Head of caudate nucleus (tissue), 42 donors: ENCODE measurements around the gene SSUH2.

Experiments
- DNase-seq, 42 donors: peaks; one replicate each; pipeline versions ENCODE4 v3.0.0 to v3.0.0-alpha.2; 2020 to 2021; ENCODE audit warnings: mixed read lengths in 7 of 42
- intact Hi-C: fragments of 100-400 bp; cut with DNase I; formaldehyde crosslinking; loops from one replicate; pipeline ENCODE4 v1.15.0; 2022

SSUH2 gene

DNA sequence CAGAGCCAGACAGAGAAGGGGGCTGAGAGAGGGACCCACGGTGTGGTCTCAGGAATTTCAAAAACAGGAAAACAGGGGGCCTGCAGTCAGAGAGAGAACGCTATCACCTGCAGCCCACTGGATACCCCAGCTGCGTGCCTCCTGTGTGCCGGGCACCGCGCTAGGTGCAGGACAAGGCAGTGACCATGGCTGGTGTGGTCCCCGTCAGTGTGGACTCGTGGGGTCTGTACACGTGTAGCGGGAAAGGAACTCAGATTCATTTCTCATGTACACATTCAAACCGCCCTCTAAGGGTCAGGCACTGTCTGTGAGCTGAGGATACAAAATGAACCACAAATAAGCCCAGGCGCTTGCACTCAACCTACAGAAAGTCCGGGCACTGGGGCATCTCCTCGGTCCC, 20.9 kb downstream of the SSUH2 start:
- DNase-seq, result no peak

DNA sequence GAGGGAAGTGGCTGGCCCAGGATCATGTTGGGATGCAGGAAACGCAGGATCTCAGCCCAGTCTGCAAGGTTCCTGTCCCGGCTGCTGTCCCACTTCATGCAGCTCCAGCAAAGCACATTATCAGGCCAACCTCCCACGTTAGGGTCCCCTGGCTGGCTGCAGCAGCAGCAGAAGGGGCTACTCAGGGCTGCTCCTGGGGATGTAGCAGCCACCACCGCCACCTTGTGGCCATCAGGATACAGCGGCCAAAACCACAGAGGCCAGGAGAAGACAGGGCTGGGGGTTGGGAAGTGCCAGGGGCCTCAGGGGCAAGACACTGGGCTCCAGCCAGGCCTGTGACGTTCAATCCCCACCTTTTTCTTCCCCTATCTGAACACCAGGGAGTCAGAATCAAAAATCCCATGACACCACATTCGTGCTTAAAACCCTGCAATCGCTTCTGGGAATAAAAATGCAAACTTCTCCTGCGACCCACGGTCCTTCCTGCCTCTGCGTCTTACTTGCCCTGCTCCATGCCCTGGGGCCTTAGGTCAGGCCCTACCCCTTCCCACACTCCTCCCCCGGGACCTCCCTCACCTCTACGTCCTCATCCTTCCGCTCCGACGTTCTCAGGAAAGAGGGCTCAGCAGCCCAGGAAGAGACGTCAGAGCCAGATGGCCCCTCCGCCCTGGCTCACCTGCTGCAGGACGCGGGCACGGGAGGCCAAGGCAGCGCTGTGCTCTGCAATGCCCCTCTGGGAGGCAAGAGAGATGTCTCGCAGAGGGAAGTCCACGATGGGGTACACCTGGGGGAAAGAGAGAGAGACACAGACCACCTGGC, 21.5 kb downstream of the SSUH2 start:
- intact Hi-C loops, result loop anchor here (2.0 kb wide), 1 partner anchor 180 kb away; no protein-coding TSS in a partner anchor
- peak; percentile 53 to 88 (median 73) for DNase-seq

More for the DNA sequence above, 20.9 kb downstream of the SSUH2 start:
- intact Hi-C loops, result loop anchor here (2.0 kb wide), 1 partner anchor 181 kb away; no protein-coding TSS in a partner anchor

DNA sequence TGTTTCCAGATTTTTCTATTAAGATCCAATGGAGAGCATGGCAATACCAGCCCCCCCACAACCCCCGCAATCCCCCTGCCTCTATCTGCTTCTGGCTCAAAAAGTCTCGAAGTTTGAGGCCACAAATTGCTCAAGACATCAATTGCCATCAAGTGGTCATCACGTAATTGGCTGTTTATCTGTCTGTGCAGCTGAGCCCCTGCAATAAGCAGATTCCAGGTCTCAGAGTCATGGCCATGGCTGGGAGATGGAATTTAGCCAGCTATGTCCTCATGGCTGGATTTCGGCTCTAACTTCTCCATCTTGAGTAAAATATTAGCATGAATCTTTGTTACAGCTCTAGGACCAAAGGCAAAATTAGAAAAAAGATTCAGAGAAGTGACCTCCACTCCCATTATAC, 22.7 kb downstream of the SSUH2 start:
- no peak for DNase-seq
- intact Hi-C loops, result loop anchor here (2.0 kb wide), 1 partner anchor 179 kb away; no protein-coding TSS in a partner anchor

- no peak for DNase-seq
- intact Hi-C loops, result no loop called here
Observed at GRCh38 chr3:8621141-8621540, 23.5 kb downstream of the SSUH2 start.

- DNase-seq, result no peak
- intact Hi-C loops, result no loop called here
Observed at GRCh38 chr3:8619548-8619947, 25.1 kb downstream of the SSUH2 start.

GRCh38 chr3:8618950-8619349, 25.6 kb downstream of the SSUH2 start:
- intact Hi-C loops, result no loop called here

DNA sequence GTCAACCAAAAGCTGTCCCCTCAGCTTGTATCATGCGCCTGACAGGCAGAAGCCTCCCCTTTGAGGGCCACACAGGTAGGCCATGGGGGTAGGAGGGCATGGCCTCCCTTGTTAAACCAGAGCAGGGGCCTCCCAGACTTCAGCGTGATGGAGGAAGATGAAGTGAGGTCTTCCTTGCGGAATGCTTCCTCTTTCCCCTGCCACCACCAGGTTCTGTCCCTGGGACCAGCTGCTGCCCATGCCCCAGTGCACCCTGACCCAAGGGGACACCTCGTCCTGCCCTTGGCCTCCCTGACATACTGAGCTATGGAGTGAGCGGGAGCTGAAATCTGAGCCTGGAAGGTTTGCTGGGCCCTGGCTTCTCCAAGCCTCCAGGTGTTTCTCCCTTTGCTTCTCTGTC, 26.7 kb downstream of the SSUH2 start:
- intact Hi-C loops, result no loop called here

More at GRCh38 chr3:8618950-8619349, 25.6 kb downstream of the SSUH2 start:
- DNase-seq, result no peak

GRCh38 chr3:8610951-8611350, 33.6 kb downstream of the SSUH2 start:
- intact Hi-C loops, result no loop called here

More for the DNA sequence above, 26.7 kb downstream of the SSUH2 start:
- no peak for DNase-seq

GRCh38 chr3:8608791-8609467, 35.7 kb downstream of the SSUH2 start:
- no peak for DNase-seq
- intact Hi-C loops, result no loop called here

More at GRCh38 chr3:8610951-8611350, 33.6 kb downstream of the SSUH2 start:
- DNase-seq, result peak in 2 of 42 donors; percentile 4 to 7

DNA sequence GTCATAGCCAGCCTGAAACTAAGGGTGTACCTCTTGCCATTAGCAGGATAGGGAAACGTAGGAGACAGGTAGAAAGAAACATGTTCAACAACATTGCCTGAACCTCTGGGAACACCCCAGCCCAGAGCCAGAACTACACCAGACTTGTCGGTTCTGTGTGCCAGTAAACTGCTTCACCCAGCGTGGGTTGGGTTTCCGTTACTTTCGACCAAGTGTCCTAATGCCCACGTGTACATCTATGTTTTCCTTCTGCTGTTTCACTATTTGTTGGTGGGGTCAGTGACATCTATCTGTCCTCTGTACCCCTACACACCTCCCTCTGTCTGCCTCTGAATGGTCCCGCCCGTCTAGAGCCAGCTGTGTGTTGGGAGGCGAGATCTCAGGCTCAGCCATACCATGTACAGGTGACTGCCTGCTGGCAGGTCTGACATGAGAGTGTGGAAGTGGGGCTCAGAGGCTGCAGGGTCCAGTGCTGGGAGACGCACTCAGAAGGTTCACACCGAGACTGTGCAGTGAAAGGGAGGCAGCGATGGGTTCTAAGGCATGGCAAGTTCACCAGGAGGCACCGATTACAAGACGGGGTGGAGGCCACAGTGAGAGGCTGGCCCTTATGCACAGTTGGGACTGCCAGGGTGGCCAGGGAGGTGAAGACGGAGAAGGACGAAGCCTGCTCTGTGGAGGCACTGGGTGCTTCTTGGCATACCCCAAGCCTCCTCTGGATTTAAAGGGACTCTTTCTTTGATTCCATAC, 36.4 kb downstream of the SSUH2 start:
- intact Hi-C loops, result no loop called here

GRCh38 chr3:8607234-8608040, 37.2 kb downstream of the SSUH2 start:
- DNase-seq, result peak in 35 of 42 donors; percentile 17 to 70 (median 42)
- intact Hi-C loops, result no loop called here

More for the DNA sequence above, 36.4 kb downstream of the SSUH2 start:
- DNase-seq, result no peak

DNA sequence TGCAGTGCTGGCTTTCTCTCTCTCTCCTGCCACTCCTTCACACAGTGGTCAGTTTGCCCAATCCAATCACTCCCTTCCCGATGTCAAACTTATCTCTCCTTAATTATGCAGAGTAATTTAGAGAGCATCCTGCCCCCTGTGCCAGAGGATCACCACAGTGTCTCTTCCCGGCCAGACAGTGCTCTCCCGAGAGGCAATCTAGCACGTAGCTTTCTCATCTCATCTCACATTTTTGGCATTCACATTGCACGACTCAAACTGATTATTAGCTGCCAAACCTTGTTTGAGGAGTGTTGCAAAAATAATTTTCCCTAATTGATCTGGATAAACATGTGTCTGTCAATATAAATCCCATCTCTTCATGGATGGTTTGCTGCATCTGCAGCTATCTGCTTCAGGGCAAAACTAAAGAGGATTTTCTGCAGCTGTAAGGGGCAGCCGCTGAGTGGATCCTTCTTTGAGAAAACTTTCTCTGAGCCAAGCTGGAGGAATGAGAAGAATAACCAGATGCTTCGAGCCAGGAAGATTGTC, 37.8 kb downstream of the SSUH2 start:
- DNase-seq, result no peak
- intact Hi-C loops, result no loop called here

GRCh38 chr3:8604988-8605387, 39.6 kb downstream of the SSUH2 start:
- DNase-seq, result no peak
- intact Hi-C loops, result no loop called here

DNA sequence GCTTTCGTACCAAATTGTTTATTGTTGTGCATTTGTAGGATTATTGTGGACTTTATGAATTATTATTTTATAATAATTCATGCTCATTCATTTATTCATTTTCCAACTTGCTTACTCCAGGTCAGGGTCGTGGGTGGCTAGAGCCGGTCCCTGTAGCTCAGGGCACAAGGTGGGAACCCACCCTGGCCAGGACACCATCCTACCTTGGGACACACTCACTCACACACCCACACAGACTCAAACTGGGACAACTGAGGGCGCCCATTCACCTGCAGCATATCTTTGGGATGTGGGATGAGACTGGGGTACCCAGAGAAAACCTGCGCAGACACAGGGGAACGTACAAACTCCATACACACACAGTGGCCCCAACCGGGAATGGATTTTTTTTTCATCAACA, 40.6 kb downstream of the SSUH2 start:
- no peak for DNase-seq
- intact Hi-C loops, result no loop called here

DNA sequence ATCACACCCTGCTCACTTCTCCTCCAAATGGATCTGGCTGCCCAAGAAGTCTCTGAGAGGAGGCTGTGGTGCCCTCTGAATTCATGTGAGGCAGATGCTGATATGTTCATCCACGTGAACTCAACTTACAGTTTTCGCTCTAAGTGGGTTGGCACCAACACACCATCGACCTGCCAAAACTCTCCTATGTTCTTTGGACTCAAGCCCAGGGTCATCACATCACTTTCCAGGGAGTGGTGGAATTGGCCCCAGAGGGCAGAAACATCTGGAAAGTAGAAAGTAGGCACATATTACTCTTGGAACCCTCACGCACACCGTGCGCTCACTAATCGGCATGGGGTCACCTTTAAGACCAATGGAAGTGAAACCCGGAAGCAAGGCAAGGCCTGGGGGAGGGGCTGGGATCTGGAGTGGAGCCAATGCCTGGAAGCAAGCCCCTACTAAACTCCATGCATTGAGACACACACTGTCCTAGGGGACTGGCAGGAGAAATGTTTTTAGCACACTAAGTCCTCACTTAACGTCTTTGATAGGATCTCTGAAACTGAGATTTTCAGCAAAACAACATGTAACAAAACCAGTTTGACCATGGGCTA, 41.4 kb downstream of the SSUH2 start:
- no peak for DNase-seq
- intact Hi-C loops, result no loop called here

DNA sequence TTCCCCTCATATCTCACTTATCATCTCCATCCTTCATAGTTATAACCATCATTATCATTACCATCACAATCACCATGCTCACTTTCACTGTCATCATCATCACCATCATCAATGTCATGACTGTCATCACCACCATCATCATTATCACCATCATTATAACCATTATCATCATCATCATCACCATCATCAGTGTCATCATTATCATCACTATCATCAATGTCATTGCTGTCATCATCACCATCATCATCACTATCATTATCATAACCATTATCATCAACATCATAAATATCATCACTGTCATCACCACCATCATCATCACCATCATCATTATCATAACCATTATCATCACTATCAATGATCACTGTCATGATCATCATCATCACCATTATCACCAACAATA, 44.1 kb downstream of the SSUH2 start:
- intact Hi-C loops, result no loop called here

DNA sequence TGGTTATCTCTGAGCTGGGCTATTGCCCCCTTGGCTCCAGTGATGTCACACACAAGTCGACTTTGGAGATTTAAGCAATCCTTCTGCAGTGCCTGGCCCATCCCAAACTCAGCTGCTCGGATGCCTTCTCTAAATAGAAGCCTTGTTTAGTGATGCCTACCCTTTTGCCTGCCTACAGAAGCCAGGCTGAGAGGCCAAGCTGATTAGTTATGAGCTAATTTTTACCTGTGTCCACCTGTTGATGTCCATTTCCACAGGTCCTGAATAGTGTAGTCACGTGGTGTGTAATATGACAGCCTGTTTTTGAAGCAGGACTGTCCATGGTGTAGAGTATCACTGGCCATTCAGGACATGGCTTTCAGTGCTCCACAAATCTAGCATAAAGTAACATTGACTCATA, 45.5 kb downstream of the SSUH2 start:
- intact Hi-C loops, result no loop called here
- DNase-seq, result peak in 1 of 42 donors; percentile 24

More for the DNA sequence above, 44.1 kb downstream of the SSUH2 start:
- DNase-seq, result no peak
